GM12873 (cell line): ENCODE measurements around the gene SLC9C1.
A peak's percentile ranks its signal among the peaks of the same experiment; 100 is the strongest.

Experiments
- CTCF ChIP-seq: IDR thresholded peaks from 2 replicates; pipeline ENCODE4 v1.5.1; 2012; ENCODE audit warnings: low read depth, mild to moderate bottlenecking, moderate library complexity, low read length, control low read depth; ENCODE audit not compliant: insufficient read depth; ENCODE audit errors: missing control alignments

The SLC9C1 gene

GRCh38 chr3:112334691-112335433 is 40.8 kb upstream of the SLC9C1 start:
- no peak for TF ChIP-seq CTCF

- TF ChIP-seq CTCF, result no peak
Measured at GRCh38 chr3:112333381-112334317, 39.6 kb upstream of the SLC9C1 start.

- peak; percentile 21 for TF ChIP-seq CTCF
Measured at GRCh38 chr3:112333002-112333380, 39.0 kb upstream of the SLC9C1 start, which contains the start of gene CD200. CD200 (plus strand) TSS chr3:112333156; CDS start chr3:112333213, 57 bp downstream.

GRCh38 chr3:112331851-112332250 is 37.8 kb upstream of the SLC9C1 start:
- no peak for TF ChIP-seq CTCF

- peak; percentile 66 for TF ChIP-seq CTCF
Measured at GRCh38 chr3:112327371-112327951, 33.4 kb upstream of the SLC9C1 start.

- no peak for TF ChIP-seq CTCF
Measured at GRCh38 chr3:112321867-112322652, 28.0 kb upstream of the SLC9C1 start.
